ENCODE measurements around the gene GRHL1.

- TF ChIP-seq, protein P1, sequence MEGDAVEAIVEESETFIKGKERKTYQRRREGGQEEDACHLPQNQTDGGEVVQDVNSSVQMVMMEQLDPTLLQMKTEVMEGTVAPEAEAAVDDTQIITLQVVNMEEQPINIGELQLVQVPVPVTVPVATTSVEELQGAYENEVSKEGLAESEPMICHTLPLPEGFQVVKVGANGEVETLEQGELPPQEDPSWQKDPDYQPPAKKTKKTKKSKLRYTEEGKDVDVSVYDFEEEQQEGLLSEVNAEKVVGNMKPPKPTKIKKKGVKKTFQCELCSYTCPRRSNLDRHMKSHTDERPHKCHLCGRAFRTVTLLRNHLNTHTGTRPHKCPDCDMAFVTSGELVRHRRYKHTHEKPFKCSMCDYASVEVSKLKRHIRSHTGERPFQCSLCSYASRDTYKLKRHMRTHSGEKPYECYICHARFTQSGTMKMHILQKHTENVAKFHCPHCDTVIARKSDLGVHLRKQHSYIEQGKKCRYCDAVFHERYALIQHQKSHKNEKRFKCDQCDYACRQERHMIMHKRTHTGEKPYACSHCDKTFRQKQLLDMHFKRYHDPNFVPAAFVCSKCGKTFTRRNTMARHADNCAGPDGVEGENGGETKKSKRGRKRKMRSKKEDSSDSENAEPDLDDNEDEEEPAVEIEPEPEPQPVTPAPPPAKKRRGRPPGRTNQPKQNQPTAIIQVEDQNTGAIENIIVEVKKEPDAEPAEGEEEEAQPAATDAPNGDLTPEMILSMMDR (IDR thresholded peaks at IDR 0.05; ENCODE audit: low read depth, low read length, missing input control) = no peak
- TF ChIP-seq SP1 (IDR thresholded peaks at IDR 0.05) (no peak), ATF3 (IDR thresholded peaks at IDR 0.05) (no peak), HNF4G (IDR thresholded peaks at IDR 0.05) (no peak), GABPA (IDR thresholded peaks at IDR 0.05 in 1 of 2, conservative IDR thresholded peaks at IDR 0.05 in 1 of 2) (no peak), FOXA1 (IDR thresholded peaks at IDR 0.05) (no peak), MAX (IDR thresholded peaks at IDR 0.05) (no peak), TAF1 (conservative IDR thresholded peaks at IDR 0.05) (no peak), RAD21 (IDR thresholded peaks at IDR 0.05) (no peak), JUND (IDR thresholded peaks at IDR 0.05) (no peak), YY1 (IDR thresholded peaks at IDR 0.05) (no peak), EGR1 (IDR thresholded peaks at IDR 0.05; ENCODE audit: low read depth in 2 of 2) (no peak), HNF4A (conservative IDR thresholded peaks at IDR 0.05) (no peak)
- TF ChIP-seq, protein P2, sequence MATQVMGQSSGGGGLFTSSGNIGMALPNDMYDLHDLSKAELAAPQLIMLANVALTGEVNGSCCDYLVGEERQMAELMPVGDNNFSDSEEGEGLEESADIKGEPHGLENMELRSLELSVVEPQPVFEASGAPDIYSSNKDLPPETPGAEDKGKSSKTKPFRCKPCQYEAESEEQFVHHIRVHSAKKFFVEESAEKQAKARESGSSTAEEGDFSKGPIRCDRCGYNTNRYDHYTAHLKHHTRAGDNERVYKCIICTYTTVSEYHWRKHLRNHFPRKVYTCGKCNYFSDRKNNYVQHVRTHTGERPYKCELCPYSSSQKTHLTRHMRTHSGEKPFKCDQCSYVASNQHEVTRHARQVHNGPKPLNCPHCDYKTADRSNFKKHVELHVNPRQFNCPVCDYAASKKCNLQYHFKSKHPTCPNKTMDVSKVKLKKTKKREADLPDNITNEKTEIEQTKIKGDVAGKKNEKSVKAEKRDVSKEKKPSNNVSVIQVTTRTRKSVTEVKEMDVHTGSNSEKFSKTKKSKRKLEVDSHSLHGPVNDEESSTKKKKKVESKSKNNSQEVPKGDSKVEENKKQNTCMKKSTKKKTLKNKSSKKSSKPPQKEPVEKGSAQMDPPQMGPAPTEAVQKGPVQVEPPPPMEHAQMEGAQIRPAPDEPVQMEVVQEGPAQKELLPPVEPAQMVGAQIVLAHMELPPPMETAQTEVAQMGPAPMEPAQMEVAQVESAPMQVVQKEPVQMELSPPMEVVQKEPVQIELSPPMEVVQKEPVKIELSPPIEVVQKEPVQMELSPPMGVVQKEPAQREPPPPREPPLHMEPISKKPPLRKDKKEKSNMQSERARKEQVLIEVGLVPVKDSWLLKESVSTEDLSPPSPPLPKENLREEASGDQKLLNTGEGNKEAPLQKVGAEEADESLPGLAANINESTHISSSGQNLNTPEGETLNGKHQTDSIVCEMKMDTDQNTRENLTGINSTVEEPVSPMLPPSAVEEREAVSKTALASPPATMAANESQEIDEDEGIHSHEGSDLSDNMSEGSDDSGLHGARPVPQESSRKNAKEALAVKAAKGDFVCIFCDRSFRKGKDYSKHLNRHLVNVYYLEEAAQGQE (IDR thresholded peaks at IDR 0.05) = no peak
These were observed 51.2 kb downstream of the GRHL1 start for GRCh38 chr2:10002681-10003080.

Measured in liver (tissue), 3 donors.